Left renal pelvis (tissue), 4 donors: Measurements from ENCODE around the gene ST8SIA6. TPM values are rescaled to one million over a fixed set of nuclear protein-coding genes. Genes with fewer than 3 reads are reported as not detected.
"Not testable (repeated sequence)": the region's sequence is repeated elsewhere in the genome, so short reads cannot be mapped to it uniquely, and the experiment has no call there.

Experiments
- DNase-seq, 4 donors: peaks; one replicate each; pipeline ENCODE4 v3.0.0-alpha.2; 2013; ENCODE audit warnings: low read depth in 4 of 4, low spot score in 3 of 4
- polyA plus RNA-seq, 4 donors: library from polyadenylated mRNA; unstranded; fragments of 120-200 nt; gene quantifications; one replicate each; pipeline ENCODE4 v1.2.1, GENCODE V29; 2013; ENCODE audit not compliant: insufficient read length in 4 of 4

ST8SIA6 gene
- polyA plus RNA-seq, 4 donors, result 0.67 to 2.6 (median 1.2) TPM

GRCh38 chr10:17352583-17352982 lies 101.8 kb downstream of the ST8SIA6 start:
- no peak for DNase-seq

- DNase-seq, result no peak
Observed at GRCh38 chr10:17351506-17351905, 102.9 kb downstream of the ST8SIA6 start.

- DNase-seq, result no peak
Observed at GRCh38 chr10:17349717-17350116, 104.7 kb downstream of the ST8SIA6 start.

GRCh38 chr10:17348501-17349349 lies 105.7 kb downstream of the ST8SIA6 start:
- DNase-seq, result peak in 3 of 4 donors; percentile 22 to 30 (median 29)

GRCh38 chr10:17348011-17348500 lies 106.3 kb downstream of the ST8SIA6 start:
- DNase-seq, result no peak

- DNase-seq, result no peak
Observed at GRCh38 chr10:17344206-17344605, 110.2 kb downstream of the ST8SIA6 start.

GRCh38 chr10:17343118-17343517 lies 111.3 kb downstream of the ST8SIA6 start:
- no peak for DNase-seq

- no peak for DNase-seq
Observed at GRCh38 chr10:17340144-17340829, 114.1 kb downstream of the ST8SIA6 start.

GRCh38 chr10:17335065-17335464 lies 119.3 kb downstream of the ST8SIA6 start:
- no peak for DNase-seq

GRCh38 chr10:17330501-17330900 lies 123.9 kb downstream of the ST8SIA6 start:
- DNase-seq, result no peak

- no peak for DNase-seq
Observed at GRCh38 chr10:17326377-17326776, 128.0 kb downstream of the ST8SIA6 start.

- not testable (repeated sequence) for DNase-seq
Observed at GRCh38 chr10:17321957-17322356, 132.4 kb downstream of the ST8SIA6 start.

- no peak for DNase-seq
Observed at GRCh38 chr10:17316488-17317170, 137.8 kb downstream of the ST8SIA6 start.

- no peak for DNase-seq
Observed at GRCh38 chr10:17309435-17309834, 145.0 kb downstream of the ST8SIA6 start.

- no peak for DNase-seq
Observed at GRCh38 chr10:17307123-17307522, 147.3 kb downstream of the ST8SIA6 start.

- DNase-seq, result no peak
Observed at GRCh38 chr10:17292375-17292774, 162.0 kb downstream of the ST8SIA6 start.

- peak in 1 of 4 donors; percentile 2 for DNase-seq
Observed at GRCh38 chr10:17290226-17290625, 164.2 kb downstream of the ST8SIA6 start.

- no peak for DNase-seq
Observed at GRCh38 chr10:17289763-17290162, 164.6 kb downstream of the ST8SIA6 start.

- no peak for DNase-seq
Observed at GRCh38 chr10:17286562-17287550, 167.5 kb downstream of the ST8SIA6 start.

GRCh38 chr10:17282311-17282710 lies 172.1 kb downstream of the ST8SIA6 start:
- no peak for DNase-seq
